ENCODE measurements around the gene ALK. TPM values are rescaled to one million over a fixed set of nuclear protein-coding genes. Genes with fewer than 3 reads are reported as not detected.

Gene ALK
- total RNA-seq, 6 donors from 2014 or later, result 0.17 to 2.1 (median 0.35) TPM

GRCh38 chr2:29627279-29627711, 294.1 kb downstream of the ALK start:
- no peaks in the 10 kb centered on the region for H3K4me1 ChIP-seq
- TF ChIP-seq CTCF (IDR thresholded peaks at IDR 0.05), result no peak
- no peak for TF ChIP-seq POLR2A (IDR thresholded peaks at IDR 0.05)
- TF ChIP-seq EP300 (IDR thresholded peaks at IDR 0.05), result no peak
- TF ChIP-seq POLR2AphosphoS5 (IDR thresholded peaks at IDR 0.05), result no peak
- H3K9me3 ChIP-seq, result no peaks in the 10 kb centered on the region
- 59 to 68% methylated on average over 5 of the region's 5 CpGs for WGBS, 2 donors
- ATAC-seq (ENCODE audit: low FRiP score in 2 of 2) (no peak), DNase-seq (no peak)
- no peaks in the 10 kb centered on the region for H3K36me3 ChIP-seq
- H3K27ac ChIP-seq, result no peak overlapping the region
- H3K27me3 ChIP-seq, result no peaks in the 10 kb centered on the region
- no peak overlapping the region for H3K4me3 ChIP-seq

- ATAC-seq (ENCODE audit: low FRiP score in 2 of 2) (no peak), DNase-seq (no peak)
- Histone ChIP-seq H3K36me3 (no peaks in the 10 kb centered on the region), H3K27ac (no peak overlapping the region), H3K4me1 (no peaks in the 10 kb centered on the region), H3K4me3 (no peak overlapping the region), H3K9me3 (no peaks in the 10 kb centered on the region), H3K27me3 (no peaks in the 10 kb centered on the region)
- WGBS, 2 donors, result 85 to 92% methylated on average over 1 of the region's 1 CpG
- no peak for TF ChIP-seq POLR2AphosphoS5 (IDR thresholded peaks at IDR 0.05)
- no peak for TF ChIP-seq POLR2A (IDR thresholded peaks at IDR 0.05)
- no peak for TF ChIP-seq EP300 (IDR thresholded peaks at IDR 0.05)
- TF ChIP-seq CTCF (IDR thresholded peaks at IDR 0.05), result no peak
Measured at GRCh38 chr2:29620890-29621289, 300.5 kb downstream of the ALK start.

GRCh38 chr2:29619689-29620088, 301.7 kb downstream of the ALK start:
- ATAC-seq (ENCODE audit: low FRiP score in 2 of 2), result no peak
- no peak for DNase-seq
- WGBS, 2 donors, result 90 to 95% methylated on average over 6 of the region's 6 CpGs
- no peaks in the 10 kb centered on the region for H3K9me3 ChIP-seq
- no peak overlapping the region for H3K4me3 ChIP-seq
- H3K27ac ChIP-seq, result no peak overlapping the region
- H3K27me3 ChIP-seq, result no peaks in the 10 kb centered on the region
- H3K36me3 ChIP-seq, result no peaks in the 10 kb centered on the region
- no peaks in the 10 kb centered on the region for H3K4me1 ChIP-seq
- TF ChIP-seq POLR2A (IDR thresholded peaks at IDR 0.05) (no peak), CTCF (IDR thresholded peaks at IDR 0.05) (no peak), EP300 (IDR thresholded peaks at IDR 0.05) (no peak), POLR2AphosphoS5 (IDR thresholded peaks at IDR 0.05) (no peak)

GRCh38 chr2:29618024-29618423, 303.4 kb downstream of the ALK start:
- Histone ChIP-seq H3K27ac (no peak overlapping the region), H3K9me3 (no peaks in the 10 kb centered on the region), H3K36me3 (no peaks in the 10 kb centered on the region), H3K27me3 (no peaks in the 10 kb centered on the region), H3K4me1 (no peaks in the 10 kb centered on the region), H3K4me3 (no peak overlapping the region)
- no peak for TF ChIP-seq POLR2A (IDR thresholded peaks at IDR 0.05)
- no peak for TF ChIP-seq EP300 (IDR thresholded peaks at IDR 0.05)
- no peak for TF ChIP-seq POLR2AphosphoS5 (IDR thresholded peaks at IDR 0.05)
- no peak for TF ChIP-seq CTCF (IDR thresholded peaks at IDR 0.05)
- ATAC-seq (ENCODE audit: low FRiP score in 2 of 2) (no peak), DNase-seq (no peak)
- WGBS, 2 donors, result 70 to 82% methylated on average over 1 to 2 of the region's 2 CpGs

- no peaks in the 10 kb centered on the region for H3K4me1 ChIP-seq
- 73 to 85% methylated on average over 3 of the region's 3 CpGs for WGBS, 2 donors
- H3K36me3 ChIP-seq, result no peaks in the 10 kb centered on the region
- no peak overlapping the region for H3K4me3 ChIP-seq
- H3K27ac ChIP-seq, result no peak overlapping the region
- no peaks in the 10 kb centered on the region for H3K27me3 ChIP-seq
- TF ChIP-seq EP300 (IDR thresholded peaks at IDR 0.05) (no peak), POLR2A (IDR thresholded peaks at IDR 0.05) (no peak)
- ATAC-seq (ENCODE audit: low FRiP score in 2 of 2) (no peak), DNase-seq (no peak)
- no peaks in the 10 kb centered on the region for H3K9me3 ChIP-seq
Measured at GRCh38 chr2:29617351-29617750, 304.0 kb downstream of the ALK start.
